Measurements from ENCODE around the gene ANO6. TPM values are rescaled to one million over a fixed set of nuclear protein-coding genes. Genes with fewer than 3 reads are reported as not detected.

ANO6 gene
- total and polyA plus RNA-seq, 4 donors: 8.7 to 102 (median 40.5) TPM

DNA sequence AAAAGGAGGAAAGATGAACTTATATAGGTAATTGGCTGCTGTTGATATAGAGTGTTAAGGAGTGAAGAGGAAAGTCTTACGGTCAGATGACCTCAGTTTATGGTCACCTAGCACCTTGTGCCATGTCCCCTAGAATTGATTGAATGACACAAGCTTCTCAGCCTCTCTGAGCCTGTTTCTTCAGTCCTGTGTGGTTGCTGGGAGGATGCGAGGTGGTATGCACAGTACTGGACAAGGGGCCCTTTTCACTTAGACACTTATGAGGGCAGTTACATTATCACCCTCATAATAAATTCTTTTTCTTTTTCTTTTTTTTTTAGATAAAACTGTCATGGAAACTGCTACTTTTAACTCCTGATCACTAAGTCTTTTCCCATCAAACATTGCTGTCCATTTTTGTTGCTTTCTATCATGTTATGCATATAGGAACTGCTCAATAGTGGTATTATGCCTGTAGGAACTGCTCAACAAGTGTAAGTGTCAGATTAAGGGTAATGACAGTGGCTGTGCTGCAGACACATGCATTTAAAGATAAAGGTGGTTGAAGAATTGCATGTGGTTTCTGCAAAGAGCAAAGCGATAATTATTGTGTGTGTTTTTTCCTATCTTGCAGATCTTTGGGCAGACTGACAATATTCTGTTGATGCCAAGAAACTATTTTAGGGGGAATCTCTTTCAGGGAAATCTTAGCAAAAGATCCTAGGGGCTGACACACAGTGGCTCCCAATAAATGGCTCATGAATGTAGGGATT, 11.6 kb downstream of the ANO6 start:
- WGBS, 2 donors: 89 to 94% methylated on average over 3 of the region's 3 CpGs
- DNase-seq: no peak
- no peak overlapping the region for H3K27ac ChIP-seq (ENCODE audit: low read depth in 1 of 2, low read length in 1 of 2)
- H3K4me1 ChIP-seq (ENCODE audit: control insufficient read depth in 5 of 5, insufficient read depth in 5 of 5, low read length in 5 of 5): peaks cover 0 to 22% (median 4%) of the 10 kb centered on the region in 5 donors
- peaks cover 0 to 3% (median 0%) of the 10 kb centered on the region in 4 donors for H3K36me3 ChIP-seq (ENCODE audit: control insufficient read depth in 4 of 4, insufficient read depth in 4 of 4, low read length in 4 of 4)
- H3K27me3 ChIP-seq (ENCODE audit: control insufficient read depth in 3 of 3, insufficient read depth in 3 of 3, low read length in 2 of 3): no peaks in the 10 kb centered on the region
- no peak overlapping the region for H3K9ac ChIP-seq (ENCODE audit: insufficient read depth in 1 of 2, low read length in 2 of 2)
- TF ChIP-seq, protein P1, sequence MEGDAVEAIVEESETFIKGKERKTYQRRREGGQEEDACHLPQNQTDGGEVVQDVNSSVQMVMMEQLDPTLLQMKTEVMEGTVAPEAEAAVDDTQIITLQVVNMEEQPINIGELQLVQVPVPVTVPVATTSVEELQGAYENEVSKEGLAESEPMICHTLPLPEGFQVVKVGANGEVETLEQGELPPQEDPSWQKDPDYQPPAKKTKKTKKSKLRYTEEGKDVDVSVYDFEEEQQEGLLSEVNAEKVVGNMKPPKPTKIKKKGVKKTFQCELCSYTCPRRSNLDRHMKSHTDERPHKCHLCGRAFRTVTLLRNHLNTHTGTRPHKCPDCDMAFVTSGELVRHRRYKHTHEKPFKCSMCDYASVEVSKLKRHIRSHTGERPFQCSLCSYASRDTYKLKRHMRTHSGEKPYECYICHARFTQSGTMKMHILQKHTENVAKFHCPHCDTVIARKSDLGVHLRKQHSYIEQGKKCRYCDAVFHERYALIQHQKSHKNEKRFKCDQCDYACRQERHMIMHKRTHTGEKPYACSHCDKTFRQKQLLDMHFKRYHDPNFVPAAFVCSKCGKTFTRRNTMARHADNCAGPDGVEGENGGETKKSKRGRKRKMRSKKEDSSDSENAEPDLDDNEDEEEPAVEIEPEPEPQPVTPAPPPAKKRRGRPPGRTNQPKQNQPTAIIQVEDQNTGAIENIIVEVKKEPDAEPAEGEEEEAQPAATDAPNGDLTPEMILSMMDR (IDR thresholded peaks at IDR 0.05; ENCODE audit: control extremely low read depth, extremely low read depth): no peak
- no peaks in the 10 kb centered on the region for H3K9me3 ChIP-seq (ENCODE audit: control insufficient read depth in 4 of 4, insufficient read depth in 3 of 4, low read length in 3 of 4)
- no peak for ATAC-seq (ENCODE audit: insufficient read depth, low FRiP score)
- no peak overlapping the region for H3K4me3 ChIP-seq

DNA sequence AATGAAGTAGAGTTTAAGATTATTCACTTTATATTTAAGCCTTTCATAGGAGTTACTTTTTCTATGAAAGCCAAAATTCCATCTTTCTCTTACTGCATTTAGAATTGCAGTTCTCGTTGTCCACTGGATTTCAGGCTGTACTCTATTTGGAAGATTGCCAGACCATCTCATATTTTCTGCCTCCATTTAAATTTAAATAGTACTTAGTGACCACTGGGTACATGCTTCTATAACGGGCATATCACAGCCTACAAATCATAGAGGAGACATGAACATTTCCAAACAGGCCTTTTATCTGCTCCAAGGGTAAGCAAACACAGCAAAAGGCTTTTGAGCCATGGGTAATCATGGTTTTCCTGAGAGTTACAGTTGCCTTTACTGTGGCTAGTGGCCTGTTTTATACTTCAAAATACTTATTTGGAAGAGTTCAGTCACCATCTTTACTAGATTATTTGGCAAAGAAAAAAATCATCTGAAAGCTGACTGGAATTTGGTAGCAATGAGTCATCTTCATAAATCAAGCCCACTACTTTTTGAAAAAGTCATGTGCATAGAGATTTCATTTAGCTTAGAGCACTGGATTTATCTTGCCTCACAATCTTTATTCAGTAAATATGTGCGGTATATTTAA, 15.7 kb downstream of the ANO6 start:
- no peak for ATAC-seq (ENCODE audit: insufficient read depth, low FRiP score)
- H3K9me3 ChIP-seq (ENCODE audit: control insufficient read depth in 4 of 4, insufficient read depth in 3 of 4, low read length in 3 of 4): no peaks in the 10 kb centered on the region
- H3K4me1 ChIP-seq (ENCODE audit: control insufficient read depth in 5 of 5, insufficient read depth in 5 of 5, low read length in 5 of 5): peaks cover 12 to 44% (median 21%) of the 10 kb centered on the region in 5 donors
- H3K36me3 ChIP-seq (ENCODE audit: control insufficient read depth in 4 of 4, insufficient read depth in 4 of 4, low read length in 4 of 4): peaks cover 0 to 3% (median 0%) of the 10 kb centered on the region in 4 donors
- H3K9ac ChIP-seq (ENCODE audit: insufficient read depth in 1 of 2, low read length in 2 of 2): no peak overlapping the region
- peak in 2 of 3 donors; percentile 44 to 59 for DNase-seq
- no peaks in the 10 kb centered on the region for H3K27me3 ChIP-seq (ENCODE audit: control insufficient read depth in 3 of 3, insufficient read depth in 3 of 3, low read length in 2 of 3)
- TF ChIP-seq, protein P1 (IDR thresholded peaks at IDR 0.05; ENCODE audit: control extremely low read depth, extremely low read depth): no peak
- H3K4me3 ChIP-seq: no peak overlapping the region
- H3K27ac ChIP-seq (ENCODE audit: low read depth in 1 of 2, low read length in 1 of 2): peak overlapping the region; percentile 23 to 93
- WGBS, 2 donors: 51 to 71% methylated on average over 3 of the region's 3 CpGs

DNA sequence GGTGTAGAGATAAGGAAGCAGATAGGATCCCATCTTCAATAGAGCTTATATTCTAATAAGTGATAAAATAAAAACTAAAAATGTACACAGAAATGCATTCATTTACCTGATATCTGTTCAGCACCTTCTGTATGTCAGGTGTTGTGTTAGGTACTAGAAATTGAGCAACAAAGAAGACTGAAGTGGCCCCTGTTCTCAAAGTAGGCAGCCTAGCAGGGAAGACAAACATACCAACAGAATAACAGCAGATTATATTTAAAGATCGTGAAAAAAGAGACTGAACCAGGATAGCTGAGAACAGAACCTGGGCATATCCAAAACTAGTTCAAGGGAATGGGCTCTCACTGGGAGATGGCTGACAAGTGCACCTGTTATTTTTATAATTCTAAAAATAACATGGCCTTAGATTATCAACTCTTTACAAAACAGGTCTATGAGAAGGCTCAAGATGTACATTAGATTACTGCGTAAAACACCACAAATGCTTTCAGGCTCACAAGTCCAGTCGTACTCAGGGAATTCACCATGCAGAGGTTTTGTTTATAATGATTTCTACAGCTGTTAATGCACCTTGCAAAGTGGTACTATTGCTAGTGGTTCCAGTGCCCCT, 16.4 kb downstream of the ANO6 start:
- peaks cover 0 to 3% (median 0%) of the 10 kb centered on the region in 4 donors for H3K36me3 ChIP-seq (ENCODE audit: control insufficient read depth in 4 of 4, insufficient read depth in 4 of 4, low read length in 4 of 4)
- no peak overlapping the region for H3K4me3 ChIP-seq
- H3K27ac ChIP-seq (ENCODE audit: low read depth in 1 of 2, low read length in 1 of 2): peak overlapping the region; percentile 86 to 93
- TF ChIP-seq, protein P1 (IDR thresholded peaks at IDR 0.05; ENCODE audit: control extremely low read depth, extremely low read depth): no peak
- H3K27me3 ChIP-seq (ENCODE audit: control insufficient read depth in 3 of 3, insufficient read depth in 3 of 3, low read length in 2 of 3): no peaks in the 10 kb centered on the region
- DNase-seq (no peak), ATAC-seq (ENCODE audit: insufficient read depth, low FRiP score) (no peak)
- WGBS, 2 donors: 79 to 93% methylated on average over 3 of the region's 3 CpGs
- H3K9me3 ChIP-seq (ENCODE audit: control insufficient read depth in 4 of 4, insufficient read depth in 3 of 4, low read length in 3 of 4): no peaks in the 10 kb centered on the region
- H3K9ac ChIP-seq (ENCODE audit: insufficient read depth in 1 of 2, low read length in 2 of 2): no peak overlapping the region
- peaks cover 12 to 42% (median 21%) of the 10 kb centered on the region in 5 donors for H3K4me1 ChIP-seq (ENCODE audit: control insufficient read depth in 5 of 5, insufficient read depth in 5 of 5, low read length in 5 of 5)
